ENCODE results near the gene IRX2. TPM values are rescaled to one million over a fixed set of nuclear protein-coding genes. Genes with fewer than 3 reads are reported as not detected.

Gene IRX2
- total and polyA plus RNA-seq, 2 of the 8 experiments (the other 6 are each of a cell fraction or from before 2014, with no cell fraction given) = 23.4 to 40.4 TPM

- CTCF ChIA-PET (ENCODE audit: partially characterized antibody) = interaction anchor here (0.6 to 1.3 kb wide), 3 partner anchors 55 to 1156 kb away, joined by 3 to 7 read pairs (median 4); no protein-coding TSS in a partner anchor
- Histone ChIP-seq H3K79me2 (ENCODE audit: control insufficient read depth in 1 of 2, insufficient read depth in 2 of 2, low read length in 2 of 2) (peaks cover 4 to 59% of the 10 kb centered on the region in 2 experiments; a peak in 3 of 4 replicates), H3K9me3 (ENCODE audit: insufficient read depth in 2 of 2, low read depth in 1 of 2, low read length in 1 of 2) (no peaks in the 10 kb centered on the region; a peak in 1 of 4 replicates), H4K8ac (ENCODE audit: extremely low read depth, insufficient read depth, low read length) (peak overlapping the region; percentile 92), H3K23ac (ENCODE audit: insufficient read length) (no peak overlapping the region), H3K18ac (ENCODE audit: extremely low read depth, low read length) (peak overlapping the region; percentile 97), H4K5ac (ENCODE audit: insufficient read length, low read depth, low read length) (peak overlapping the region; percentile 77), H3K36me3 (ENCODE audit: control insufficient read depth in 2 of 4, insufficient read depth in 4 of 4, low read length in 3 of 4) (peaks cover 3 to 47% (median 24%) of the 10 kb centered on the region in 4 experiments; a peak in 7 of 8 replicates), H3K56ac (replicated peaks; ENCODE audit: insufficient read length, low read depth, low read length) (peak overlapping the region; percentile 86), H3K14ac (ENCODE audit: insufficient read length) (no peak overlapping the region), H2AK5ac (ENCODE audit: low read depth, low read length) (no peak overlapping the region), H3K4me3 (ENCODE audit: extremely low read depth in 1 of 4, insufficient read depth in 2 of 4, low read depth in 3 of 4, low read length in 4 of 4) (peak overlapping the region; percentile 77 to 98 (median 80)), H3K27ac (ENCODE audit: low read depth, low read length) (peak overlapping the region; percentile 62; the same call in 1 of the 2 replicates), H3K9ac (replicated peaks in 1 of 4; ENCODE audit: extremely low read depth in 1 of 4, low read depth in 3 of 4, low read length in 3 of 4) (peak overlapping the region; percentile 71 to 99 (median 90)), H3K4me2 (ENCODE audit: insufficient read depth in 1 of 2, low read depth in 2 of 2, low read length in 2 of 2) (peak overlapping the region; percentile 67 to 83), H3K23me2 (ENCODE audit: low read depth, low read length) (peaks cover 28% of the 10 kb centered on the region; the same call in 1 of the 2 replicates), H2BK5ac (ENCODE audit: low read depth, low read length) (peak overlapping the region; percentile 92; the same call in 1 of the 2 replicates), H4K20me1 (replicated peaks in 1 of 2; ENCODE audit: control insufficient read depth in 1 of 2, insufficient read depth in 2 of 2, low read length in 2 of 2) (peaks cover 24 to 30% of the 10 kb centered on the region in 2 experiments), H4K91ac (replicated peaks; ENCODE audit: insufficient read length, low read length) (peak overlapping the region; percentile 93), H2BK20ac (ENCODE audit: low read length) (no peak overlapping the region; the same call in 1 of the 2 replicates), H2BK15ac (ENCODE audit: low read length) (no peak overlapping the region; the same call in 1 of the 2 replicates), H3K4ac (replicated peaks; ENCODE audit: insufficient read length, low read depth, low read length) (peak overlapping the region; percentile 69), H2BK120ac (replicated peaks; ENCODE audit: low read depth, low read length) (peak overlapping the region; percentile 43), H2AFZ (ENCODE audit: low read length) (no peak overlapping the region), H3K4me1 (replicated peaks in 1 of 4; ENCODE audit: control insufficient read depth in 3 of 4, insufficient read depth in 4 of 4, low read length in 3 of 4) (peaks cover 0 to 27% (median 9%) of the 10 kb centered on the region in 4 experiments; a peak in 6 of 7 replicates), H2BK12ac (ENCODE audit: low read depth, low read length) (peak overlapping the region; percentile 99), H3K79me1 (ENCODE audit: low read depth, low read length) (no peaks in the 10 kb centered on the region), H3K27me3 (replicated peaks in 1 of 4; ENCODE audit: control insufficient read depth in 3 of 4, extremely low read depth in 1 of 4, insufficient read depth in 3 of 4, low read length in 3 of 4) (peaks cover 4 to 35% (median 26%) of the 10 kb centered on the region in 4 experiments)
- WGBS, 2 experiments (ENCODE audit: extremely low coverage in 1 of 2, insufficient coverage in 1 of 2, insufficient read length in 1 of 2, insufficient replicate concordance in 2 of 2, low coverage in 1 of 2, low lambda C conversion rate in 2 of 2, missing lambda C conversion rate in 1 of 2) = 3% methylated on average over 63 of the region's 63 CpGs; no CpG with 5 or more reads in 1 of the 2 experiments
- POLR2A ChIA-PET (ENCODE audit: partially characterized antibody) = interaction anchor here (0.6 to 5.9 kb wide), 22 partner anchors 10 to 841 kb away, joined by 3 to 64 read pairs (median 3); no protein-coding TSS in a partner anchor
- FAIRE-seq (peak; percentile 90), DNase-seq (ENCODE audit: low read depth in 1 of 2, low spot score in 2 of 2) (peak in 1 of 2 experiments; percentile 77)
- peak; percentile 76; the same call in 1 of the 2 replicates for TF ChIP-seq POLR2AphosphoS5 (IDR thresholded peaks at IDR 0.05; ENCODE audit: low read depth, low read length)
- TF ChIP-seq POLR2A (IDR thresholded peaks at IDR 0.05; ENCODE audit: control extremely low read depth in 1 of 2, low read depth in 2 of 2, low read length in 2 of 2) = peak in 1 of 2 experiments; percentile 69; a peak in 2 of 3 replicates
- TF ChIP-seq RAD21 (IDR thresholded peaks at IDR 0.05 in 1 of 2, conservative IDR thresholded peaks at IDR 0.05 in 1 of 2; ENCODE audit: low read depth in 2 of 2, low read length in 2 of 2) = 0 out of 4 replicates have a peak, but pooled peaks of 1 of the 2 experiments have one; percentile 15
- TF ChIP-seq HDAC6 (IDR thresholded peaks at IDR 0.05; ENCODE audit: low read depth, low read length) = no peak
- 0 out of 4 replicates have a peak, but pooled peaks of 1 of the 2 experiments have one; percentile 22 for TF ChIP-seq HDAC2 (IDR thresholded peaks at IDR 0.05; ENCODE audit: borderline replicate concordance in 1 of 2, low read depth in 2 of 2, low read length in 2 of 2)
- TF ChIP-seq ZNF274 (IDR thresholded peaks at IDR 0.05; ENCODE audit: borderline replicate concordance, extremely low read depth, low read length) = no peak
- 0 out of 4 replicates have a peak, but pooled peaks of 1 of the 2 experiments have one; percentile 31 for TF ChIP-seq SIN3A (conservative IDR thresholded peaks at IDR 0.05 in 1 of 2, IDR thresholded peaks at IDR 0.05 in 1 of 2; ENCODE audit: low read depth in 1 of 2, low read length in 2 of 2)
- TF ChIP-seq GTF2F1 (IDR thresholded peaks at IDR 0.05; ENCODE audit: borderline replicate concordance, low read depth, low read length) = peak; percentile 85
- TF ChIP-seq NANOG (IDR thresholded peaks at IDR 0.05; ENCODE audit: insufficient read depth, low read depth, low read length, poor library complexity, severe bottlenecking) = peak; percentile 9
These were observed 1.3 kb downstream of the IRX2 start for GRCh38 chr5:2750026-2750757.
